ENCODE measurements around the gene GP5. TPM values are rescaled to one million over a fixed set of nuclear protein-coding genes. Genes with fewer than 3 reads are reported as not detected.
A peak's percentile ranks its signal among the peaks of the same experiment; 100 is the strongest.

Gene GP5
- total RNA-seq, 1 donor from 2014 or later, result 0.42 TPM

GRCh38 chr3:194382196-194382891, 16.7 kb downstream of the GP5 start:
- no peak overlapping the region for H3K4me3 ChIP-seq (ENCODE audit: low read depth, low read length)
- peaks cover 25% of the 10 kb centered on the region for H3K27me3 ChIP-seq (ENCODE audit: control insufficient read depth, insufficient read depth, low read length)
- H3K36me3 ChIP-seq (ENCODE audit: control insufficient read depth, insufficient read depth, low read length), result no peaks in the 10 kb centered on the region
- no peak for TF ChIP-seq CTCF (IDR thresholded peaks at IDR 0.05; ENCODE audit: insufficient read depth, low read length, poor library complexity, severe bottlenecking)
- DNase-seq (ENCODE audit: low read depth), result no peak

GRCh38 chr3:194381460-194381875, 17.6 kb downstream of the GP5 start:
- Histone ChIP-seq H3K4me3 (ENCODE audit: low read depth, low read length) (peak overlapping the region; percentile 17), H3K36me3 (ENCODE audit: control insufficient read depth, insufficient read depth, low read length) (no peaks in the 10 kb centered on the region), H3K27me3 (ENCODE audit: control insufficient read depth, insufficient read depth, low read length) (peaks cover 25% of the 10 kb centered on the region)
- TF ChIP-seq CTCF (IDR thresholded peaks at IDR 0.05; ENCODE audit: insufficient read depth, low read length, poor library complexity, severe bottlenecking), result no peak
- no peak for DNase-seq (ENCODE audit: low read depth)

GRCh38 chr3:194380326-194380725, 18.7 kb downstream of the GP5 start:
- no peak overlapping the region for H3K4me3 ChIP-seq (ENCODE audit: low read depth, low read length)
- DNase-seq (ENCODE audit: low read depth), result no peak
- TF ChIP-seq CTCF (IDR thresholded peaks at IDR 0.05; ENCODE audit: insufficient read depth, low read length, poor library complexity, severe bottlenecking), result no peak
- no peaks in the 10 kb centered on the region for H3K36me3 ChIP-seq (ENCODE audit: control insufficient read depth, insufficient read depth, low read length)
- peaks cover 26% of the 10 kb centered on the region for H3K27me3 ChIP-seq (ENCODE audit: control insufficient read depth, insufficient read depth, low read length)

- DNase-seq (ENCODE audit: low read depth), result no peak
- Histone ChIP-seq H3K4me3 (ENCODE audit: low read depth, low read length) (no peak overlapping the region), H3K27me3 (ENCODE audit: control insufficient read depth, insufficient read depth, low read length) (peaks cover 26% of the 10 kb centered on the region), H3K36me3 (ENCODE audit: control insufficient read depth, insufficient read depth, low read length) (no peaks in the 10 kb centered on the region)
- no peak for TF ChIP-seq CTCF (IDR thresholded peaks at IDR 0.05; ENCODE audit: insufficient read depth, low read length, poor library complexity, severe bottlenecking)
These were observed 19.4 kb downstream of the GP5 start for GRCh38 chr3:194379651-194380050.

GRCh38 chr3:194379231-194379630, 19.8 kb downstream of the GP5 start:
- no peak overlapping the region for H3K4me3 ChIP-seq (ENCODE audit: low read depth, low read length)
- TF ChIP-seq CTCF (IDR thresholded peaks at IDR 0.05; ENCODE audit: insufficient read depth, low read length, poor library complexity, severe bottlenecking), result no peak
- no peak for DNase-seq (ENCODE audit: low read depth)
- no peaks in the 10 kb centered on the region for H3K36me3 ChIP-seq (ENCODE audit: control insufficient read depth, insufficient read depth, low read length)
- H3K27me3 ChIP-seq (ENCODE audit: control insufficient read depth, insufficient read depth, low read length), result peaks cover 22% of the 10 kb centered on the region

- Histone ChIP-seq H3K4me3 (ENCODE audit: low read depth, low read length) (no peak overlapping the region), H3K27me3 (ENCODE audit: control insufficient read depth, insufficient read depth, low read length) (peaks cover 15% of the 10 kb centered on the region), H3K36me3 (ENCODE audit: control insufficient read depth, insufficient read depth, low read length) (no peaks in the 10 kb centered on the region)
- no peak for DNase-seq (ENCODE audit: low read depth)
- no peak for TF ChIP-seq CTCF (IDR thresholded peaks at IDR 0.05; ENCODE audit: insufficient read depth, low read length, poor library complexity, severe bottlenecking)
These were observed 21.4 kb downstream of the GP5 start for GRCh38 chr3:194377708-194378107.

All from kidney epithelial cell (primary cell).